IMR-90 (cell line): ENCODE results near the gene HMOX1. TPM values are rescaled to one million over a fixed set of nuclear protein-coding genes. Genes with fewer than 3 reads are reported as not detected.
"Not testable (repeated sequence)": the region's sequence is repeated elsewhere in the genome, so short reads cannot be mapped to it uniquely, and the experiment has no call there.

ENCODE experiments used
- ATAC-seq: fragments of 200-7000 bp; cut with Tn5 transposase; 2 replicates; pipeline ENCODE4 v1.9.1; 2020; ENCODE audit warnings: low read depth, mild to moderate bottlenecking, moderate library complexity
- BruUV-seq: library from RNA; stranded (reverse); fragments of 400-500 nt; replicated peaks from 2 replicates; lab custom pipeline; 2021; lab: Mats Ljungman, UMichigan
- CTCF ChIA-PET: fragments of 300-600 bp; formaldehyde crosslinking; extraction: SDS; loops from one replicate; lab custom pipeline; 2021; ENCODE audit warnings: antibody characterized with exemption; lab: Yijun Ruan, JAX
- POLR2A ChIA-PET: fragments of 300-600 bp; sonication (Branson Sonifier 250); formaldehyde crosslinking; loops from one replicate; lab custom pipeline; 2022; ENCODE audit warnings: antibody characterized with exemption; ENCODE audit not compliant: unreplicated experiment; lab: Charles Lee
- DNase-seq: peaks from one replicate; pipeline ENCODE4 v3.0.0; 2013
- H2AFZ ChIP-seq: replicated peaks from 2 replicates; pipeline ENCODE3; 2013; ENCODE audit warnings: low read length, mild to moderate bottlenecking; ENCODE audit not compliant: poor library complexity
- H2AK5ac ChIP-seq: 2 replicates; pipeline ENCODE4 v1.6.1; 2013; ENCODE audit warnings: low read depth, low read length, inconsistent platforms
- H2AK9ac ChIP-seq: replicated peaks from 2 replicates; pipeline ENCODE3; 2013; ENCODE audit warnings: mild to moderate bottlenecking, low read depth, low read length, moderate library complexity; ENCODE audit not compliant: poor library complexity
- H2BK120ac ChIP-seq: 2 replicates; pipeline ENCODE4 v1.6.1; 2013; ENCODE audit warnings: low read depth, low read length, inconsistent platforms
- H2BK15ac ChIP-seq: 3 replicates; pipeline ENCODE4 v1.6.1; 2013; ENCODE audit warnings: low read depth, low read length, inconsistent platforms
- H2BK20ac ChIP-seq: 2 replicates; pipeline ENCODE4 v1.6.1; 2013; ENCODE audit warnings: low read depth, mild to moderate bottlenecking, inconsistent platforms, low read length, moderate library complexity
- H2BK5ac ChIP-seq: 2 replicates; pipeline ENCODE4 v1.6.1; 2013; ENCODE audit warnings: mild to moderate bottlenecking, low read depth, low read length, inconsistent platforms; ENCODE audit not compliant: poor library complexity, severe bottlenecking
- H3K14ac ChIP-seq: replicated peaks from 2 replicates; pipeline ENCODE4 v1.6.1; 2013; ENCODE audit warnings: low read depth, low read length, inconsistent platforms
- H3K18ac ChIP-seq: 2 replicates; pipeline ENCODE4 v1.6.1; 2013; ENCODE audit warnings: low read depth, low read length, control low read depth
- H3K23ac ChIP-seq: 2 replicates; pipeline ENCODE4 v1.6.1; 2013; ENCODE audit warnings: low read depth, low read length, inconsistent platforms
- H3K27ac ChIP-seq: 2 replicates; pipeline ENCODE4 v1.5.1; 2013; ENCODE audit warnings: mild to moderate bottlenecking, control low read depth, low read length; ENCODE audit not compliant: insufficient read depth
- H3K27me3 ChIP-seq: 2 replicates; pipeline ENCODE4 v1.6.1; 2013; ENCODE audit warnings: low read length; ENCODE audit not compliant: control insufficient read depth, insufficient read depth
- H3K36me3 ChIP-seq: 2 replicates; pipeline ENCODE4 v1.6.1; 2013; ENCODE audit warnings: low read length, mixed read lengths; ENCODE audit not compliant: control insufficient read depth, insufficient read depth
- H3K4ac ChIP-seq: 2 replicates; pipeline ENCODE4 v1.6.1; 2013; ENCODE audit warnings: low read depth, low read length, inconsistent platforms
- H3K4me1 ChIP-seq: 2 replicates; pipeline ENCODE4 v1.6.1; 2013; ENCODE audit warnings: low read length, mixed read lengths; ENCODE audit not compliant: control insufficient read depth, insufficient read depth
- H3K4me2 ChIP-seq: 2 replicates; pipeline ENCODE4 v1.6.1; 2013; ENCODE audit warnings: low read depth, mild to moderate bottlenecking, control low read depth, low read length, moderate library complexity
- H3K4me3 ChIP-seq: 2 replicates; pipeline ENCODE4 v1.5.1; 2013; ENCODE audit warnings: low read depth, mild to moderate bottlenecking, control low read depth, low read length, moderate library complexity; ENCODE audit not compliant: insufficient read depth
- H3K56ac ChIP-seq: 2 replicates; pipeline ENCODE4 v1.6.1; 2013; ENCODE audit warnings: low read length, inconsistent platforms; ENCODE audit not compliant: insufficient read depth; ENCODE audit errors: extremely low read depth
- H3K79me1 ChIP-seq, 2 experiments: 2 replicates each; pipeline ENCODE4 v1.6.1; 2013; ENCODE audit warnings: low read length in 2 of 2, inconsistent platforms in 1 of 2, low read depth in 1 of 2
- H3K9ac ChIP-seq: 2 replicates; pipeline ENCODE4 v1.6.1; 2013; ENCODE audit warnings: low read depth, low read length, control low read depth
- H3K9me1 ChIP-seq: 2 replicates; pipeline ENCODE4 v1.6.1; 2013; ENCODE audit warnings: low read length, inconsistent platforms; ENCODE audit not compliant: insufficient read depth
- H3K9me3 ChIP-seq: 2 replicates; pipeline ENCODE4 v1.6.1; 2013; ENCODE audit warnings: low read length; ENCODE audit not compliant: control insufficient read depth, insufficient read depth
- H4K20me1 ChIP-seq: 2 replicates; pipeline ENCODE4 v1.6.1; 2013; ENCODE audit warnings: low read length, inconsistent platforms; ENCODE audit not compliant: insufficient read depth
- H4K5ac ChIP-seq: 2 replicates; pipeline ENCODE4 v1.6.1; 2013; ENCODE audit warnings: mild to moderate bottlenecking, low read depth, low read length, control low read depth
- H4K8ac ChIP-seq, 2 experiments: 2 replicates each; pipeline ENCODE4 v1.6.1; 2013; ENCODE audit warnings: low read depth in 2 of 2, low read length in 2 of 2, control low read depth in 1 of 2, inconsistent platforms in 1 of 2
- H4K91ac ChIP-seq: 2 replicates; pipeline ENCODE4 v1.6.1; 2013; ENCODE audit warnings: low read depth, low read length, inconsistent platforms; ENCODE audit not compliant: insufficient read depth
- WGBS, 2 experiments: methylation state at CpG; one replicate each; pipeline versions ENCODE4 v1.1.5 to v1.1.7; 2013; ENCODE audit warnings: missing lambda C conversion rate in 2 of 2; ENCODE audit not compliant: insufficient read length in 1 of 2; ENCODE audit errors: extremely low coverage in 2 of 2; 5-methylcytosine and 5-hydroxymethylcytosine counted together
- dilution Hi-C: fragments of 300-500 bp; cut with HindIII; formaldehyde crosslinking; loops from one replicate; pipeline ENCODE4 v1.14.3; 2018; ENCODE audit warnings: low sequenced_read_pairs; ENCODE audit not compliant: unreplicated experiment
- in situ Hi-C: fragments of 300-500 bp; cut with MboI; formaldehyde crosslinking; loops from 3 replicates; pipeline ENCODE4 v1.14.3; 2019; ENCODE audit warnings: low sequenced_read_pairs, inconsistent platforms, mixed read lengths
- intact Hi-C: fragments of 100-400 bp; cut with micrococcal nuclease; formaldehyde crosslinking; loops from 2 replicates; pipeline ENCODE4 v1.10.0; 2022
- polyA plus RNA-seq, 3 experiments: library from polyadenylated mRNA; depleted of rRNA; stranded (reverse); fragments of >200 nt; gene quantifications; 2 replicates each; pipeline ENCODE4 v1.2.3, GENCODE V29; 2012; ENCODE audit warnings: low replicate concordance in 1 of 3
- total RNA-seq: library from RNA; depleted of rRNA; stranded (reverse); fragments of >200 nt; gene quantifications from 2 replicates; pipeline ENCODE4 v1.2.3, GENCODE V29; 2012

HMOX1 gene
- total and polyA plus RNA-seq, 2 of the 4 experiments (the other 2 are of a cell fraction), result 23.1 to 50.5 TPM

- H4K5ac ChIP-seq, BruUV-seq, H3K18ac ChIP-seq, H3K9ac ChIP-seq, H2BK15ac ChIP-seq, H2BK20ac ChIP-seq, H3K23ac ChIP-seq, DNase-seq, H3K4me3 ChIP-seq, H4K91ac ChIP-seq, CTCF ChIA-PET, H3K4me1 ChIP-seq, H2AK5ac ChIP-seq, H3K4me2 ChIP-seq, ATAC-seq, H4K20me1 ChIP-seq, intact Hi-C loops, H2AFZ ChIP-seq, H3K56ac ChIP-seq, dilution Hi-C loops, H3K9me1 ChIP-seq, H4K8ac ChIP-seq, H2BK5ac ChIP-seq, H3K27ac ChIP-seq, H3K27me3 ChIP-seq, H2AK9ac ChIP-seq, H3K9me3 ChIP-seq, in situ Hi-C loops, H3K4ac ChIP-seq, H3K14ac ChIP-seq, H2BK120ac ChIP-seq: not testable (repeated sequence)
- peaks cover 7 to 11% of the 10 kb centered on the region in 2 experiments for H3K79me1 ChIP-seq
- POLR2A ChIA-PET, result interaction anchor here (0.5 kb wide), 1 partner anchor 523 kb away, joined by 3 read pairs; no protein-coding TSS in a partner anchor
- 100% methylated on average over 1 of the region's 6 CpGs; no CpG with 5 or more reads in 1 of the 2 experiments for WGBS, 2 experiments
- peaks cover 21% of the 10 kb centered on the region for H3K36me3 ChIP-seq
Observed at GRCh38 chr22:35396622-35397021, 15.7 kb downstream of the HMOX1 start.
